Ramos (cell line): Measurements from ENCODE around the gene MMRN2.
"Not testable (repeated sequence)": the region's sequence is repeated elsewhere in the genome, so short reads cannot be mapped to it uniquely, and the experiment has no call there.

ENCODE experiments used
- in situ Hi-C: fragments of 300-500 bp; cut with MboI; formaldehyde crosslinking; loops from one replicate; pipeline ENCODE4 v1.14.3; 2022; ENCODE audit warnings: low sequenced_read_pairs; ENCODE audit not compliant: unreplicated experiment

The MMRN2 gene

GRCh38 chr10:86957471-86958115, at the start of gene MMRN2:
Gene MMRN2, minus strand, starts transcription at chr10:86957615. Its CDS starts 74 bp downstream, at chr10:86957541.
- in situ Hi-C loops = no loop called here

GRCh38 chr10:87007124-87007523, 49.7 kb upstream of the MMRN2 start:
- in situ Hi-C loops = not testable (repeated sequence)

- in situ Hi-C loops = no loop called here
These were observed 43.1 kb upstream of the MMRN2 start for GRCh38 chr10:87000491-87000890.

- in situ Hi-C loops = not testable (repeated sequence)
These were observed 42.5 kb upstream of the MMRN2 start for GRCh38 chr10:86999802-87000403.

- in situ Hi-C loops = no loop called here
These were observed 35.5 kb upstream of the MMRN2 start for GRCh38 chr10:86992929-86993328.

GRCh38 chr10:86992456-86992855, 35.0 kb upstream of the MMRN2 start:
- in situ Hi-C loops = no loop called here

GRCh38 chr10:86991362-86991761, 33.9 kb upstream of the MMRN2 start:
- in situ Hi-C loops = not testable (repeated sequence)

- in situ Hi-C loops = no loop called here
These were observed 31.1 kb upstream of the MMRN2 start for GRCh38 chr10:86988520-86988919.

GRCh38 chr10:86984498-86984897, 27.1 kb upstream of the MMRN2 start:
- in situ Hi-C loops = not testable (repeated sequence)

- in situ Hi-C loops = no loop called here
These were observed 24.3 kb upstream of the MMRN2 start for GRCh38 chr10:86981716-86982115.

GRCh38 chr10:86981020-86981419, 23.6 kb upstream of the MMRN2 start:
- in situ Hi-C loops = not testable (repeated sequence)

GRCh38 chr10:86979977-86980448, 22.6 kb upstream of the MMRN2 start:
- in situ Hi-C loops = no loop called here

GRCh38 chr10:86979296-86979818, 21.9 kb upstream of the MMRN2 start:
- in situ Hi-C loops = no loop called here

GRCh38 chr10:86978457-86978856, 21.0 kb upstream of the MMRN2 start:
- in situ Hi-C loops = not testable (repeated sequence)

GRCh38 chr10:86976362-86977056, 19.1 kb upstream of the MMRN2 start:
- in situ Hi-C loops = no loop called here

- in situ Hi-C loops = no loop called here
These were observed 17.1 kb upstream of the MMRN2 start for GRCh38 chr10:86974484-86974883.

GRCh38 chr10:86972613-86973380, 15.4 kb upstream of the MMRN2 start:
- in situ Hi-C loops = no loop called here

- in situ Hi-C loops = no loop called here
These were observed 14.0 kb upstream of the MMRN2 start for GRCh38 chr10:86971232-86971991.

GRCh38 chr10:86970982-86971231, 13.5 kb upstream of the MMRN2 start:
- in situ Hi-C loops = no loop called here
